ENCODE measurements around the gene RSPH1. TPM values are rescaled to one million over a fixed set of nuclear protein-coding genes. Genes with fewer than 3 reads are reported as not detected.
A peak's percentile ranks its signal among the peaks of the same experiment; 100 is the strongest.

RSPH1 gene
- total RNA-seq, 1 experiment from 2014 or later: 0.51 TPM

DNA sequence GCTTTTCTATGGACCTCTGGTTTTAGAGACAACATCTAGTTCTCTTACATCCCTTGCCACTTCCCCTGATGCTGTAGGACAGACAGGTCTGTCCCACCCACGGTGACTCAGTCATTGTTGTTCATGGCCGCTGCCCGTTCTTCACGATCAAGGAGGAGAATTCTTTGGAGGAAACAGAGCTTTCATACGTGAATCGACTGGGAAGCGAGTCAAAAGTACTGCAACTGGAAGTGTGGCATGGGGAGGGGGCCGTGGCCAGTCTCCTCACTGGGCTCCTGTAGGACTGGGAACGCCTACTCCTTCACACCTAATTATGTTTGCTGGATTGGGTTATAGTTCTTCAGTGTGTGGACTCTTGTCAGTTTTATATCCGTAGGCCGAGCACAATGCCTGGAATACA lies 13.2 kb upstream of the RSPH1 start:
- H3K4me2 ChIP-seq (ENCODE audit: low read length): peak overlapping the region; percentile 27
- DNase-seq: peak; percentile 35
- POLR2A ChIA-PET (ENCODE audit: unreplicated experiment): no interaction called here
- H4K20me1 ChIP-seq (ENCODE audit: low read length): no peaks in the 10 kb centered on the region
- H3K9me2 ChIP-seq (replicated peaks; ENCODE audit: low read length): no peaks in the 10 kb centered on the region
- H2AFZ ChIP-seq (ENCODE audit: low read length): peak overlapping the region; percentile 30
- peaks cover 5% of the 10 kb centered on the region; the same call in 1 of the 2 replicates for H3K4me1 ChIP-seq (ENCODE audit: insufficient read depth, low read length)
- H3K27me3 ChIP-seq (ENCODE audit: low read length): no peaks in the 10 kb centered on the region
- H3K79me2 ChIP-seq (ENCODE audit: low read length): peaks cover 3% of the 10 kb centered on the region
- no peak for ATAC-seq
- TF ChIP-seq EZH2 (IDR thresholded peaks at IDR 0.05; ENCODE audit: low read length, unreplicated experiment) (no peak), EZH2phosphoT487 (IDR thresholded peaks at IDR 0.05; ENCODE audit: borderline replicate concordance, low read length) (no peak)
- TF ChIP-seq, protein P1, sequence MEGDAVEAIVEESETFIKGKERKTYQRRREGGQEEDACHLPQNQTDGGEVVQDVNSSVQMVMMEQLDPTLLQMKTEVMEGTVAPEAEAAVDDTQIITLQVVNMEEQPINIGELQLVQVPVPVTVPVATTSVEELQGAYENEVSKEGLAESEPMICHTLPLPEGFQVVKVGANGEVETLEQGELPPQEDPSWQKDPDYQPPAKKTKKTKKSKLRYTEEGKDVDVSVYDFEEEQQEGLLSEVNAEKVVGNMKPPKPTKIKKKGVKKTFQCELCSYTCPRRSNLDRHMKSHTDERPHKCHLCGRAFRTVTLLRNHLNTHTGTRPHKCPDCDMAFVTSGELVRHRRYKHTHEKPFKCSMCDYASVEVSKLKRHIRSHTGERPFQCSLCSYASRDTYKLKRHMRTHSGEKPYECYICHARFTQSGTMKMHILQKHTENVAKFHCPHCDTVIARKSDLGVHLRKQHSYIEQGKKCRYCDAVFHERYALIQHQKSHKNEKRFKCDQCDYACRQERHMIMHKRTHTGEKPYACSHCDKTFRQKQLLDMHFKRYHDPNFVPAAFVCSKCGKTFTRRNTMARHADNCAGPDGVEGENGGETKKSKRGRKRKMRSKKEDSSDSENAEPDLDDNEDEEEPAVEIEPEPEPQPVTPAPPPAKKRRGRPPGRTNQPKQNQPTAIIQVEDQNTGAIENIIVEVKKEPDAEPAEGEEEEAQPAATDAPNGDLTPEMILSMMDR (conservative IDR thresholded peaks at IDR 0.05; ENCODE audit: low read depth, low read length): no peak
- no peak overlapping the region for H3K4me3 ChIP-seq (ENCODE audit: low read length)
- no peaks in the 10 kb centered on the region for H3K9me3 ChIP-seq (ENCODE audit: low read length)
- no TSS peak for BruUV-seq (replicated peaks)
- no peak overlapping the region for H3K9ac ChIP-seq (ENCODE audit: low read length)
- CTCF ChIA-PET: no interaction called here
- intact Hi-C loops (cut with micrococcal nuclease): no loop called here
- no peak overlapping the region for H3K27ac ChIP-seq (ENCODE audit: low read length)
- no peaks in the 10 kb centered on the region for H3K36me3 ChIP-seq (ENCODE audit: low read depth, low read length)
- no peaks in the 10 kb centered on the region for H3F3A ChIP-seq (ENCODE audit: low read length, unreplicated experiment)

DNA sequence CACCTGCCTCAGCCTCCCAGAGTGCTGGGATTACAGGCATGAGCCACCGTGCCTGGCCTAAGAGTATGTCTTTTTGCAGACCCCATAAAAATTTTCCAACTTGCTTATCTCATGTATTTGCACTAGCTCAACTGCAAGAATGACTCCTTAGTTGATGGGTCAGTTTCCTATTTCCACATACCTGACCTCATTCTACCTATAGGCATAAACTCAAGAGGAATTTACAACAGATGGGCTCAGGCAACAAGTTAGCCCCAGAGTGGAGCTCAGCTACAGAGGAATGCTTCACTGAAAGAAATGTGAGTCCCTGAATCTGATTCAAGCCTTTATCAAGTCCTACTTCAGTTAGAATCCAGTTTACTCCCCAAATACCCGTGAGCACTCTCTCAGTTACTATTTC lies 12.3 kb upstream of the RSPH1 start:
- no peaks in the 10 kb centered on the region for H3K9me2 ChIP-seq (replicated peaks; ENCODE audit: low read length)
- ChIA-PET POLR2A (ENCODE audit: unreplicated experiment) (no interaction called here), CTCF (interaction anchor here (0.6 kb wide), 1 partner anchor 41 kb away, joined by 12 read pairs; no protein-coding TSS in a partner anchor)
- no peak overlapping the region for H3K27ac ChIP-seq (ENCODE audit: low read length)
- no peaks in the 10 kb centered on the region for H3K79me2 ChIP-seq (ENCODE audit: low read length)
- DNase-seq: peak; percentile 23
- BruUV-seq (replicated peaks): no TSS peak
- intact Hi-C loops (cut with micrococcal nuclease): no loop called here
- H3K9ac ChIP-seq (ENCODE audit: low read length): no peak overlapping the region
- no peaks in the 10 kb centered on the region for H3K36me3 ChIP-seq (ENCODE audit: low read depth, low read length)
- H3K27me3 ChIP-seq (ENCODE audit: low read length): no peaks in the 10 kb centered on the region
- no peak overlapping the region for H3K4me2 ChIP-seq (ENCODE audit: low read length)
- peaks cover 5% of the 10 kb centered on the region; the same call in 1 of the 2 replicates for H3K4me1 ChIP-seq (ENCODE audit: insufficient read depth, low read length)
- no peak overlapping the region for H2AFZ ChIP-seq (ENCODE audit: low read length)
- H3K4me3 ChIP-seq (ENCODE audit: low read length): no peak overlapping the region
- TF ChIP-seq EZH2phosphoT487 (IDR thresholded peaks at IDR 0.05; ENCODE audit: borderline replicate concordance, low read length): no peak
- TF ChIP-seq, protein P1 (conservative IDR thresholded peaks at IDR 0.05; ENCODE audit: low read depth, low read length): no peak
- no peak for TF ChIP-seq EZH2 (IDR thresholded peaks at IDR 0.05; ENCODE audit: low read length, unreplicated experiment)
- no peaks in the 10 kb centered on the region for H3F3A ChIP-seq (ENCODE audit: low read length, unreplicated experiment)
- ATAC-seq: no peak
- no peaks in the 10 kb centered on the region for H3K9me3 ChIP-seq (ENCODE audit: low read length)
- H4K20me1 ChIP-seq (ENCODE audit: low read length): no peaks in the 10 kb centered on the region

DNA sequence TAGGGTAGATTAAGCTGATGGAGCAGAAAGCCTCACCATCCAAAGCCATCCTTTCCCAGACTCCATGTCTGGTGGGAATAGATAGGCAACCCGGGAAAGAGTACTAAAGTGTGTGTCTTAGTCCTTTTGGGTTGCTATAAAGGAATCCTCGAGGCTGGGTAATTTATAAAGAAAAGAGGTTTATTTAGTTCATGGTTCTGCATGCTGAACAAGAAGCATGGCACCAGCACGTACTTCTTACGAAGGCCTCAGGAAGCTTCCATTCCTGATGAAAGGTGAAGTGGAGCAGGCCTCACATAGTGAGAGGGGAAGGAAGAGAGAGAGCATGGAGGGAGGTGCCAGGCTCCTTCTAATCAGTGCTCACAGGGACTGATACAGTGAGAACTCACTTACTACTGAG lies 11.4 kb upstream of the RSPH1 start:
- no peak for DNase-seq
- no TSS peak for BruUV-seq (replicated peaks)
- TF ChIP-seq, protein P1 (conservative IDR thresholded peaks at IDR 0.05; ENCODE audit: low read depth, low read length): no peak
- TF ChIP-seq EZH2phosphoT487 (IDR thresholded peaks at IDR 0.05; ENCODE audit: borderline replicate concordance, low read length) (no peak), EZH2 (IDR thresholded peaks at IDR 0.05; ENCODE audit: low read length, unreplicated experiment) (no peak)
- no peaks in the 10 kb centered on the region for H3F3A ChIP-seq (ENCODE audit: low read length, unreplicated experiment)
- no peaks in the 10 kb centered on the region for H3K9me2 ChIP-seq (replicated peaks; ENCODE audit: low read length)
- H3K9ac ChIP-seq (ENCODE audit: low read length): no peak overlapping the region
- no peaks in the 10 kb centered on the region for H4K20me1 ChIP-seq (ENCODE audit: low read length)
- H3K4me3 ChIP-seq (ENCODE audit: low read length): no peak overlapping the region
- POLR2A ChIA-PET (ENCODE audit: unreplicated experiment): no interaction called here
- no peak overlapping the region for H3K27ac ChIP-seq (ENCODE audit: low read length)
- intact Hi-C loops (cut with micrococcal nuclease): no loop called here
- H3K4me1 ChIP-seq (ENCODE audit: insufficient read depth, low read length): no peaks in the 10 kb centered on the region
- H3K36me3 ChIP-seq (ENCODE audit: low read depth, low read length): no peaks in the 10 kb centered on the region
- H2AFZ ChIP-seq (ENCODE audit: low read length): no peak overlapping the region
- CTCF ChIA-PET: no interaction called here
- H3K4me2 ChIP-seq (ENCODE audit: low read length): no peak overlapping the region
- no peaks in the 10 kb centered on the region for H3K79me2 ChIP-seq (ENCODE audit: low read length)
- no peak for ATAC-seq
- no peaks in the 10 kb centered on the region for H3K9me3 ChIP-seq (ENCODE audit: low read length)
- H3K27me3 ChIP-seq (ENCODE audit: low read length): no peaks in the 10 kb centered on the region
